GM12878 (cell line): ENCODE results near the gene PMAIP1. TPM values are rescaled to one million over a fixed set of nuclear protein-coding genes. Genes with fewer than 3 reads are reported as not detected.

ENCODE experiments used
- BCL11A ChIP-seq: IDR thresholded peaks from 2 replicates; pipeline ENCODE4 v1.6.1; 2011; ENCODE audit warnings: low read depth, low read length
- CREB1 ChIP-seq: IDR thresholded peaks from 2 replicates; pipeline ENCODE4 v1.6.1; 2012; ENCODE audit warnings: low read depth, mild to moderate bottlenecking, inconsistent platforms
- CREM ChIP-seq: IDR thresholded peaks from 2 replicates; pipeline ENCODE4 v1.6.1; 2014; ENCODE audit warnings: antibody characterized with exemption, low read depth
- IKZF2 ChIP-seq, 2 experiments: fragments of 450-650 bp; IDR thresholded peaks; 2 replicates each; pipeline ENCODE4 v1.6.1; 2017; ENCODE audit warnings: mild to moderate bottlenecking in 2 of 2, moderate library complexity in 2 of 2
- MEF2A ChIP-seq: IDR thresholded peaks from 2 replicates; pipeline ENCODE4 v1.6.1; 2011; ENCODE audit warnings: low read depth, mild to moderate bottlenecking, low read length, moderate library complexity; ENCODE audit not compliant: insufficient read depth
- MTA3 ChIP-seq: IDR thresholded peaks from 2 replicates; pipeline ENCODE4 v1.6.1; 2012; ENCODE audit warnings: low read length, inconsistent platforms, borderline replicate concordance
- NBN ChIP-seq: fragments of 450-650 bp; IDR thresholded peaks from 2 replicates; pipeline ENCODE4 v1.6.1; 2016
- NFIC ChIP-seq: IDR thresholded peaks from 2 replicates; pipeline ENCODE4 v1.6.1; 2012; ENCODE audit warnings: low read depth, mild to moderate bottlenecking, inconsistent platforms, low read length, moderate library complexity
- RUNX3 ChIP-seq: IDR thresholded peaks from 2 replicates; pipeline ENCODE4 v1.6.1; 2012; ENCODE audit warnings: low read length, inconsistent platforms
- SUPT20H ChIP-seq: IDR thresholded peaks from 2 replicates; pipeline ENCODE4 v1.6.1; 2011; ENCODE audit warnings: low read depth, mild to moderate bottlenecking, low read length, moderate library complexity, borderline replicate concordance; ENCODE audit not compliant: control insufficient read depth
- ZNF622 ChIP-seq: fragments of 450-650 bp; IDR thresholded peaks from 2 replicates; pipeline ENCODE4 v1.6.1; 2017; ENCODE audit warnings: mild to moderate bottlenecking, inconsistent platforms
- polyA plus RNA-seq, 11 experiments: library from polyadenylated mRNA; depleted of rRNA in 4 of 11; unstranded in 6 of 11; stranded (reverse) in 5 of 11; fragments of >200 nt; fragmentation: Nextera tagmentation in 4 of 11; fragmentation: Illumina TruSeq in 1 of 11; extraction: Ambion mirVana in 4 of 11; extraction: Trizol in 1 of 11; gene quantifications; 1 replicate in 1 of 11; 2 replicates in 10 of 11; pipeline versions ENCODE4 v1.2.1 to v1.2.3, GENCODE V29; 2011 to 2016; ENCODE audit warnings: inconsistent platforms in 2 of 11, missing spikeins in 2 of 11, low read depth in 1 of 11
- total RNA-seq, 4 experiments: library from RNA; depleted of rRNA in 3 of 4; stranded (reverse); fragments of >200 nt in 3 of 4; fragmentation: Illumina TruSeq in 1 of 4; extraction: Trizol in 1 of 4; gene quantifications; 2 replicates each; pipeline versions ENCODE4 v1.2.1 to v1.2.3, GENCODE V29; 2013 to 2021
- TF ChIP-seq, protein P1 (sequence below): fragments of 450-650 bp; IDR thresholded peaks from 2 replicates; pipeline ENCODE4 v1.6.1; 2017; ENCODE audit warnings: mild to moderate bottlenecking, low read depth, inconsistent platforms; ENCODE audit not compliant: poor library complexity, severe bottlenecking
- TF ChIP-seq, protein P2 (sequence below): IDR thresholded peaks from 2 replicates; pipeline ENCODE4 v1.6.1; 2012; ENCODE audit warnings: low read depth, low read length, improper control_type of control experiment
- TF ChIP-seq, protein P3 (sequence below): fragments of 450-650 bp; IDR thresholded peaks from 2 replicates; pipeline ENCODE4 v1.6.1; 2017; ENCODE audit warnings: low read depth, mild to moderate bottlenecking, moderate library complexity
- TF ChIP-seq, protein P4 (sequence below): fragments of 450-650 bp; formaldehyde crosslinking; IDR thresholded peaks from 2 replicates; pipeline ENCODE4 v1.4.0; 2020; ENCODE audit warnings: mild to moderate bottlenecking, moderate library complexity
- TF ChIP-seq, protein P5 (sequence below): fragments of 450-650 bp; IDR thresholded peaks from 2 replicates; pipeline ENCODE4 v1.6.1; 2014; ENCODE audit warnings: mild to moderate bottlenecking
- TF ChIP-seq, protein P6 (sequence below): IDR thresholded peaks from 2 replicates; pipeline ENCODE4 v1.6.1; 2012; ENCODE audit warnings: low read length, inconsistent platforms

PMAIP1 gene
- total and polyA plus RNA-seq, 10 of the 15 experiments (the other 5 are each of a cell fraction or from before 2014, with no cell fraction given) = 74.0 to 219 (median 112) TPM

DNA sequence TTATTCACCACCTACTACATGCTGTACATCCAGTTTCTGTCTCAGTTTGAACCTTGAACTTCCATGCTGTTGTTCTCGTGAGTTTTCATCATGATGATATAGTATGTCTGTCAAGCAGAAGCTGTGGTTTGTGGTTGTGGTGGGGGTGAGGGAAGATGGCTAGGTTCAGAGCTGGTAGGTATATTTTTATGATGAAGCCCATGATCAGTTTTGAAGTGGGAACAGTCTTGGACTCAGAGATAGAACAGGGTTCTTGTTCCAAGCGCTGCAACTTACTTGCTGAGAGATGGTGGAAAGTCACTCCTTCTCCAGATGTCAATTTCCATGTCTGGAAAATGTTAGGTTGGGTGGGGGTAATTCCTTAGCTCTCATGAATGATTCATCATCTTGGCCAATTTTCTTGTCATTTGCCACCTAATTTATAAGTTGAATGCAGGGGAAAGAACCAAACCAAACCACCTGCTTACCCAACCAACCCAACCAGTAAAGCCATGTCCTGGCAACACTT, 21.6 kb downstream of the PMAIP1 start (continued):
- TF ChIP-seq, protein P1, sequence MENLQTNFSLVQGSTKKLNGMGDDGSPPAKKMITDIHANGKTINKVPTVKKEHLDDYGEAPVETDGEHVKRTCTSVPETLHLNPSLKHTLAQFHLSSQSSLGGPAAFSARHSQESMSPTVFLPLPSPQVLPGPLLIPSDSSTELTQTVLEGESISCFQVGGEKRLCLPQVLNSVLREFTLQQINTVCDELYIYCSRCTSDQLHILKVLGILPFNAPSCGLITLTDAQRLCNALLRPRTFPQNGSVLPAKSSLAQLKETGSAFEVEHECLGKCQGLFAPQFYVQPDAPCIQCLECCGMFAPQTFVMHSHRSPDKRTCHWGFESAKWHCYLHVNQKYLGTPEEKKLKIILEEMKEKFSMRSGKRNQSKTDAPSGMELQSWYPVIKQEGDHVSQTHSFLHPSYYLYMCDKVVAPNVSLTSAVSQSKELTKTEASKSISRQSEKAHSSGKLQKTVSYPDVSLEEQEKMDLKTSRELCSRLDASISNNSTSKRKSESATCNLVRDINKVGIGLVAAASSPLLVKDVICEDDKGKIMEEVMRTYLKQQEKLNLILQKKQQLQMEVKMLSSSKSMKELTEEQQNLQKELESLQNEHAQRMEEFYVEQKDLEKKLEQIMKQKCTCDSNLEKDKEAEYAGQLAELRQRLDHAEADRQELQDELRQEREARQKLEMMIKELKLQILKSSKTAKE = peak; percentile 92
- TF ChIP-seq MTA3 = peak; percentile 53; the same call in 1 of the 2 replicates
- TF ChIP-seq NFIC = peak; percentile 79; the same call in 1 of the 2 replicates
- TF ChIP-seq RUNX3 = peak; percentile 98
- TF ChIP-seq, protein P2, sequence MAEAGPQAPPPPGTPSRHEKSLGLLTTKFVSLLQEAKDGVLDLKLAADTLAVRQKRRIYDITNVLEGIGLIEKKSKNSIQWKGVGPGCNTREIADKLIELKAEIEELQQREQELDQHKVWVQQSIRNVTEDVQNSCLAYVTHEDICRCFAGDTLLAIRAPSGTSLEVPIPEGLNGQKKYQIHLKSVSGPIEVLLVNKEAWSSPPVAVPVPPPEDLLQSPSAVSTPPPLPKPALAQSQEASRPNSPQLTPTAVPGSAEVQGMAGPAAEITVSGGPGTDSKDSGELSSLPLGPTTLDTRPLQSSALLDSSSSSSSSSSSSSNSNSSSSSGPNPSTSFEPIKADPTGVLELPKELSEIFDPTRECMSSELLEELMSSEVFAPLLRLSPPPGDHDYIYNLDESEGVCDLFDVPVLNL = no peak
- peak; percentile 26; the same call in 1 of the 2 replicates for TF ChIP-seq CREM
- TF ChIP-seq NBN = peak; percentile 79
- TF ChIP-seq CREB1 = peak; percentile 35; the same call in 1 of the 2 replicates
- TF ChIP-seq SUPT20H = no peak
- TF ChIP-seq, protein P3, sequence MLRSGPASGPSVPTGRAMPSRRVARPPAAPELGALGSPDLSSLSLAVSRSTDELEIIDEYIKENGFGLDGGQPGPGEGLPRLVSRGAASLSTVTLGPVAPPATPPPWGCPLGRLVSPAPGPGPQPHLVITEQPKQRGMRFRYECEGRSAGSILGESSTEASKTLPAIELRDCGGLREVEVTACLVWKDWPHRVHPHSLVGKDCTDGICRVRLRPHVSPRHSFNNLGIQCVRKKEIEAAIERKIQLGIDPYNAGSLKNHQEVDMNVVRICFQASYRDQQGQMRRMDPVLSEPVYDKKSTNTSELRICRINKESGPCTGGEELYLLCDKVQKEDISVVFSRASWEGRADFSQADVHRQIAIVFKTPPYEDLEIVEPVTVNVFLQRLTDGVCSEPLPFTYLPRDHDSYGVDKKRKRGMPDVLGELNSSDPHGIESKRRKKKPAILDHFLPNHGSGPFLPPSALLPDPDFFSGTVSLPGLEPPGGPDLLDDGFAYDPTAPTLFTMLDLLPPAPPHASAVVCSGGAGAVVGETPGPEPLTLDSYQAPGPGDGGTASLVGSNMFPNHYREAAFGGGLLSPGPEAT = peak; percentile 76; the same call in 1 of the 2 replicates
- TF ChIP-seq, protein P4, sequence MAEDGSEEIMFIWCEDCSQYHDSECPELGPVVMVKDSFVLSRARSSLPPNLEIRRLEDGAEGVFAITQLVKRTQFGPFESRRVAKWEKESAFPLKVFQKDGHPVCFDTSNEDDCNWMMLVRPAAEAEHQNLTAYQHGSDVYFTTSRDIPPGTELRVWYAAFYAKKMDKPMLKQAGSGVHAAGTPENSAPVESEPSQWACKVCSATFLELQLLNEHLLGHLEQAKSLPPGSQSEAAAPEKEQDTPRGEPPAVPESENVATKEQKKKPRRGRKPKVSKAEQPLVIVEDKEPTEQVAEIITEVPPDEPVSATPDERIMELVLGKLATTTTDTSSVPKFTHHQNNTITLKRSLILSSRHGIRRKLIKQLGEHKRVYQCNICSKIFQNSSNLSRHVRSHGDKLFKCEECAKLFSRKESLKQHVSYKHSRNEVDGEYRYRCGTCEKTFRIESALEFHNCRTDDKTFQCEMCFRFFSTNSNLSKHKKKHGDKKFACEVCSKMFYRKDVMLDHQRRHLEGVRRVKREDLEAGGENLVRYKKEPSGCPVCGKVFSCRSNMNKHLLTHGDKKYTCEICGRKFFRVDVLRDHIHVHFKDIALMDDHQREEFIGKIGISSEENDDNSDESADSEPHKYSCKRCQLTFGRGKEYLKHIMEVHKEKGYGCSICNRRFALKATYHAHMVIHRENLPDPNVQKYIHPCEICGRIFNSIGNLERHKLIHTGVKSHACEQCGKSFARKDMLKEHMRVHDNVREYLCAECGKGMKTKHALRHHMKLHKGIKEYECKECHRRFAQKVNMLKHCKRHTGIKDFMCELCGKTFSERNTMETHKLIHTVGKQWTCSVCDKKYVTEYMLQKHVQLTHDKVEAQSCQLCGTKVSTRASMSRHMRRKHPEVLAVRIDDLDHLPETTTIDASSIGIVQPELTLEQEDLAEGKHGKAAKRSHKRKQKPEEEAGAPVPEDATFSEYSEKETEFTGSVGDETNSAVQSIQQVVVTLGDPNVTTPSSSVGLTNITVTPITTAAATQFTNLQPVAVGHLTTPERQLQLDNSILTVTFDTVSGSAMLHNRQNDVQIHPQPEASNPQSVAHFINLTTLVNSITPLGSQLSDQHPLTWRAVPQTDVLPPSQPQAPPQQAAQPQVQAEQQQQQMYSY (CRISPR knock-in tag) = no peak
- no peak for TF ChIP-seq MEF2A
- TF ChIP-seq, protein P5, sequence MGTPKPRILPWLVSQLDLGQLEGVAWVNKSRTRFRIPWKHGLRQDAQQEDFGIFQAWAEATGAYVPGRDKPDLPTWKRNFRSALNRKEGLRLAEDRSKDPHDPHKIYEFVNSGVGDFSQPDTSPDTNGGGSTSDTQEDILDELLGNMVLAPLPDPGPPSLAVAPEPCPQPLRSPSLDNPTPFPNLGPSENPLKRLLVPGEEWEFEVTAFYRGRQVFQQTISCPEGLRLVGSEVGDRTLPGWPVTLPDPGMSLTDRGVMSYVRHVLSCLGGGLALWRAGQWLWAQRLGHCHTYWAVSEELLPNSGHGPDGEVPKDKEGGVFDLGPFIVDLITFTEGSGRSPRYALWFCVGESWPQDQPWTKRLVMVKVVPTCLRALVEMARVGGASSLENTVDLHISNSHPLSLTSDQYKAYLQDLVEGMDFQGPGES = no peak
- peak; percentile 43; the same call in 1 of the 2 replicates for TF ChIP-seq BCL11A
- peak; percentile 80 to 84 for TF ChIP-seq IKZF2 (IDR thresholded peaks at IDR 0.05)
- TF ChIP-seq, protein P6, sequence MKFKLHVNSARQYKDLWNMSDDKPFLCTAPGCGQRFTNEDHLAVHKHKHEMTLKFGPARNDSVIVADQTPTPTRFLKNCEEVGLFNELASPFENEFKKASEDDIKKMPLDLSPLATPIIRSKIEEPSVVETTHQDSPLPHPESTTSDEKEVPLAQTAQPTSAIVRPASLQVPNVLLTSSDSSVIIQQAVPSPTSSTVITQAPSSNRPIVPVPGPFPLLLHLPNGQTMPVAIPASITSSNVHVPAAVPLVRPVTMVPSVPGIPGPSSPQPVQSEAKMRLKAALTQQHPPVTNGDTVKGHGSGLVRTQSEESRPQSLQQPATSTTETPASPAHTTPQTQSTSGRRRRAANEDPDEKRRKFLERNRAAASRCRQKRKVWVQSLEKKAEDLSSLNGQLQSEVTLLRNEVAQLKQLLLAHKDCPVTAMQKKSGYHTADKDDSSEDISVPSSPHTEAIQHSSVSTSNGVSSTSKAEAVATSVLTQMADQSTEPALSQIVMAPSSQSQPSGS = peak; percentile 56; the same call in 1 of the 2 replicates
- TF ChIP-seq ZNF622 = no peak
